ENCODE results near the gene GAB1. TPM values are rescaled to one million over a fixed set of nuclear protein-coding genes. Genes with fewer than 3 reads are reported as not detected.

Gene GAB1
- total RNA-seq, 1 experiment from 2014 or later = 5.9 TPM

- Mint-ChIP-seq H3K4me3 (ENCODE audit: unreplicated experiment) (peak overlapping the region; percentile 84), H3K27ac (ENCODE audit: low read depth, unreplicated experiment) (peak overlapping the region; percentile 66), H3K36me3 (ENCODE audit: insufficient read depth, unreplicated experiment) (peaks cover 6% of the 10 kb centered on the region), H3K27me3 (ENCODE audit: insufficient read depth, unreplicated experiment) (no peaks in the 10 kb centered on the region), H3K4me1 (ENCODE audit: insufficient read depth, unreplicated experiment) (peaks cover 21% of the 10 kb centered on the region), H3K9me3 (ENCODE audit: unreplicated experiment) (no peaks in the 10 kb centered on the region)
- ChIA-PET POLR2A (interaction anchor here (0.6 to 6.0 kb wide), 25 partner anchors 9 to 178 kb away, joined by 3 to 66 read pairs (median 4); partner anchors contain the start of gene USP38), CTCF (interaction anchor here (0.9 to 1.8 kb wide), 8 partner anchors 8 to 134 kb away, joined by 3 to 7 read pairs (median 4); no protein-coding TSS in a partner anchor)
- intact Hi-C loops (cut with micrococcal nuclease) = loop anchor here (2.0 to 5.0 kb wide), 3 partner anchors 61 to 147 kb away; no protein-coding TSS in a partner anchor
- peak; percentile 91 for DNase-seq (ENCODE audit: unreplicated experiment)
- BruUV-seq (replicated peaks) = no TSS peak
- no peak for TF ChIP-seq CTCF (IDR thresholded peaks at IDR 0.05; ENCODE audit: unreplicated experiment)
These were observed 496 bp upstream of the GAB1 start for GRCh38 chr4:143335979-143336780.

- TF ChIP-seq CTCF (IDR thresholded peaks at IDR 0.05; ENCODE audit: unreplicated experiment) = no peak
- no peaks in the 10 kb centered on the region for H3K9me3 Mint-ChIP-seq (ENCODE audit: unreplicated experiment)
- H3K27me3 Mint-ChIP-seq (ENCODE audit: insufficient read depth, unreplicated experiment) = no peaks in the 10 kb centered on the region
- no peak overlapping the region for H3K27ac Mint-ChIP-seq (ENCODE audit: low read depth, unreplicated experiment)
- peaks cover 6% of the 10 kb centered on the region for H3K36me3 Mint-ChIP-seq (ENCODE audit: insufficient read depth, unreplicated experiment)
- H3K4me3 Mint-ChIP-seq (ENCODE audit: unreplicated experiment) = peak overlapping the region; percentile 84
- CTCF ChIA-PET = interaction anchor here (0.6 to 2.2 kb wide), 21 partner anchors 10 to 352 kb away, joined by 3 to 7 read pairs (median 4); no protein-coding TSS in a partner anchor
- H3K4me1 Mint-ChIP-seq (ENCODE audit: insufficient read depth, unreplicated experiment) = peaks cover 21% of the 10 kb centered on the region
- no TSS peak for BruUV-seq (replicated peaks)
- DNase-seq (ENCODE audit: unreplicated experiment) = peak; percentile 41
- intact Hi-C loops (cut with micrococcal nuclease) = loop anchor here (2.0 to 5.0 kb wide), 3 partner anchors 60 to 145 kb away; no protein-coding TSS in a partner anchor
- POLR2A ChIA-PET = interaction anchor here (0.6 to 6.0 kb wide), 24 partner anchors 9 to 177 kb away, joined by 3 to 66 read pairs (median 5); no protein-coding TSS in a partner anchor
These were observed 1.1 kb downstream of the GAB1 start for GRCh38 chr4:143337600-143338287.

GRCh38 chr4:143338313-143338712 lies 1.6 kb downstream of the GAB1 start:
- Mint-ChIP-seq H3K27me3 (ENCODE audit: insufficient read depth, unreplicated experiment) (no peaks in the 10 kb centered on the region), H3K4me1 (ENCODE audit: insufficient read depth, unreplicated experiment) (peaks cover 22% of the 10 kb centered on the region), H3K4me3 (ENCODE audit: unreplicated experiment) (peak overlapping the region; percentile 84), H3K36me3 (ENCODE audit: insufficient read depth, unreplicated experiment) (peaks cover 6% of the 10 kb centered on the region), H3K9me3 (ENCODE audit: unreplicated experiment) (no peaks in the 10 kb centered on the region), H3K27ac (ENCODE audit: low read depth, unreplicated experiment) (no peak overlapping the region)
- ChIA-PET POLR2A (interaction anchor here (0.9 to 6.0 kb wide), 10 partner anchors 8 to 177 kb away, joined by 3 to 66 read pairs (median 7); no protein-coding TSS in a partner anchor), CTCF (interaction anchor here (0.5 to 2.2 kb wide), 8 partner anchors 12 to 139 kb away, joined by 3 to 7 read pairs (median 4); no protein-coding TSS in a partner anchor)
- BruUV-seq (replicated peaks) = no TSS peak
- intact Hi-C loops (cut with micrococcal nuclease) = loop anchor here (5.0 kb wide), 1 partner anchor 59 kb away; no protein-coding TSS in a partner anchor
- TF ChIP-seq CTCF (IDR thresholded peaks at IDR 0.05; ENCODE audit: unreplicated experiment) = no peak
- no peak for DNase-seq (ENCODE audit: unreplicated experiment)

Measured in MCF 10A (cell line).